ENCODE data around the gene HIPK2. TPM values are rescaled to one million over a fixed set of nuclear protein-coding genes. Genes with fewer than 3 reads are reported as not detected.
"Not testable (repeated sequence)": the region's sequence is repeated elsewhere in the genome, so short reads cannot be mapped to it uniquely, and the experiment has no call there.

HIPK2 gene
- total RNA-seq, 1 experiment from 2014 or later = 8.3 TPM

DNA sequence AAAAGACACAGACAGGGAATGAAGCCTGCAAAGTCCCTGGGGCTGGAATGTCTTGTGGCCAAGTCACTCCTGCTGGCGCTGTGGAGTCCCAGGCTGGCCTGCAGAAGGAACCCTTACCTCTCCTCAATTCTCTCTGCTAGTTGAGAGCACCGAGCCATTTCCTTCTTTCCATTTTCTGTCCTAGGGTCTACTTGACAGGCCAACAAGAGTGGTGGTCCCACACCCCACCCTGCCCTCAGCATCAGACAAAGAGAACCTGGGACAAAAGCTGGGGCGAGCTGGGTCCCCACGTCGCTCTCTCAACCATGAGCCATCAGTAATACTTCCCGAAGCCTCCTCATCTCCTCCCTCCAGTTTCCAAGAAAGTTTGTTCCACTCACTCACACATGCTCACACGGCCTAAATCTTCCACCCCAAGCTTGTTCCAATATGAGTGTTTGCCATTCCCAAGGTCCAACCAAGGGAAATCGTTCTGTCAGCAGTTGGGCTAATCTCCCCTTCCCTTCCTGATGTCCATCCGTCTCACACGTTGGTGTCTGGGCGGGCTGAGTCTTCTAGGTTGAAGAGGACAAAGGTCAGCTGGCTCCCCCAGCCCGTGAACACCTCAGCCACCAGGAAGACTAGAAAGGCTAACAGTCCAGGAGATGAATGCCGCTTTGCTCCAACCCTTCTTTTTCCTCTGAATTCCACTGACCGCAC is 210.0 kb downstream of the HIPK2 start:
- no peak for DNase-seq (ENCODE audit: low read depth)

DNA sequence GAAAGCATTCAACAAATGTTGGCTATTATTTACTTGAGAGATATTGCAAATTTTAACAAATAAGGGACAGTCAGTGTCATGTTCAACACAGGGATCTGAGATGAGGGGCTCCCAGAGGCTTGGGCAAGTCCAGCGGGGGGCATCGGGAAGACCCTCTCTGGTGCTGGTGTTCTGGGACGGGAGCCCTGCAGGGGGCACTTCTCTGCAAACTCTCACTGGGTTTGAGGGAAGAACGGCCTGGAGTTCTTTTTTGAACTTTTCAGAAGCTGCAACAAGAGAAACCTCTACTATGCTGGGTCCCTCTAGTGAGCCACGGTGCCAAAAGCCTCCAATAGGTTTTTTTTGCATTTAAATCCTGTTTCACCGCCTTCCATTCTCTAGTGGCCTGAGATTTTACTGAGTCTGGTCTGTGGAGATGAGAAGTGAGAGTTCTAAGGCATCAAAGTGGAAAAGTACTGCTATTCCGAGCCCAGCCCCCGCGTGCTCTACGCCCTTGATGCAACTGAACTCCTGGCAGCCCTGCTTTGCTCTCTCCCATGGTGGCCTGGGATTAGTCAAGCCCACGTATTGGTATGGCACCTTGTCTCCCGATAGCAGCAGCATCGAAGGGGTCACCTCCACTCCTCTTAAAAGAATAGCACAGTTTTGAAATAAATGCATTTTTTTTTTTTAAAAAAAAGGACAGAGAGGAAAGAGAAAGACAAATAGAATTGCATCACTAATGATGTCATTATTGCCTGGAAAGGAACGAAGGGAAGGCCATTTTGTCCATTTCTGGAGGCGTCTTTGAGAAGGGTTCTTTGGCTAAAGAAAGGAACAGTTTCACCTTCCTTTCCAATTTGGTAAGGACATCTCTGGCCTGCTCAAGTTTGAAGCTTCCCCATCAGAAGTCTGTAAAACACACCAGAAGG is 210.8 kb downstream of the HIPK2 start:
- no peak for DNase-seq (ENCODE audit: low read depth)

DNA sequence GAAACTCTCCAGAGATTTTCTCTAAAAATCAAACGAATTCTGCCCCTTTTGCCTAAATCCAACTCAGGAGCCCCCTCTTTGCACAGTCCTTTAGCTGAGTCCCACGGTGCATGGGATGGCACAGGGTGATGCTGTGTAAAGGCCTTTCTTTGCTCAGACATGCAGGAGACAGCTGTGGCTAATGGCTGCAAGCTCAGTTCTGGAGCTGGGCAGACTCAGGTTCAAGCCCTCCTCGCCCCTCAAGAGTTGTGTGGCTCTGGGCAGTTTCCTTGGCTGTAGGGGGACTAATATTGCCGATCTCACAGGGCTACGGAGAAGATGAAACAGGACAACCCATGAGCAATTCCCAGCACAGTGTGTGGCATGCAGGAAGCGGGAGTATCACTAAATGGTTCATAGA is 211.7 kb downstream of the HIPK2 start:
- no peak for DNase-seq (ENCODE audit: low read depth)

DNA sequence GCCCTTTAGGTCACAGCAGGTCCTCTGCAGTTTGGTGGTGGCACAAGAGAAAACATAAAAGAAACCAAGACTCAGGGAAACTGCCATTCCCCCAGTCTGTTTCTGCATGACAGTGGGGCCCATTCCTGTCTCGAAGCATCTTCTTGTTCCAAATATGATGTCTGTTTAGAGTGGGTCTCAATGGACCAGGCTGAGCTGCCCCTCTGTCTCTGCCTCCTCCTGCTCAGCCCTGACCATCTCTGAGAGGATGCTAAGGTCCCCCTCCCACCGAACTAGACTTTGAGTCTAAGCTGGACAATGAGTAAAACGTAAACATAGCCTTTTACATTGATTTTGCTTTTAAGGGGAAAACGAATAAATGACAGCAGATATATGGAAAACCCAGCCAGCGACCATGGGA is 213.9 kb downstream of the HIPK2 start:
- no peak for DNase-seq (ENCODE audit: low read depth)

DNA sequence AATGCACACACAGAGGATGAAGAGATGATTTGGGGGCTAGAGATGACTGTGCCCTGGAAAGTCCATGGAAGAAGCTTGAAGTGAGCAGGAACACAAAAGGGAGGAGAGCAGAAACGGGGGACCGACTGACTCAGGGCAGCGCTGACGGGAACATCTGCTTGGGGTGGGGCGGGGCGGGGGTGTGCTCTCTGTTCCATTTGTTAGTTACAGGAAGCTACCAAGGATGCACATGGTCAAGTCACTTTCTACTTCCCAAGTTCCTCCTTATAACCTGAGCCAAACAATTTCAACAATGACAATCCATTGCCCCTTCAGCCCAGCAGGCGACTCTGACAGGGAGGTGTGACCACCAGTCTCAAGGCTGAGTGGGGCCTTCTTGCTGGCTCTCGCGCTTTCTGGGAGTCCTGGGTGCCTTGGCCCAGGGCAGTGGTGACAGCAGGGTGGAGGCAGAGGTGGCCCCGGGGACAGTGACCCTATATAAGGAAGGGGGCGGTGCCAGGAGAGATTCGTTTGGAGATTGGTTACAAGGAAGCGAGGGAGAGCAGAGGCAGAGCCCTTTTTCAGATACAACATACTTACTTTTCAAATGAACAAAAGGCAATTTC is 214.7 kb downstream of the HIPK2 start:
- DNase-seq (ENCODE audit: low read depth) = no peak

DNA sequence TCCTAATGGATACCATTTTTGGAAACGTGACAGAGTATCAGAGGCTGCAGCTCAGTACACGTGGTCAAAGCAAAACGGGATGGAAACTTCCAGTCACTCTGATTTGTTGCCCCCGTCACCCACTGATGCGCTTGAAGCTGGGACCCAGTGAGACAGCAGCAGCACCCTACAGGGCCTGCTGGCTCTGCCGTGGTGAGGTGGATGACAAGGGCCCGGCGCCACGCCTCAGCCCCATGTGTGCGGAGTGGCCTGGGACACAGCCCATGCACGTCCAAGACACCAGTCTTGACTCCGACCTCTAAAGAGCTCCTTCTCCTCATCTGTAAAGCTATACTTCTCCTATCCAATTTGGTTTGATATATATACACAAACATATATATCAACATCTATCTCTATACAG is 215.3 kb downstream of the HIPK2 start:
- no peak for DNase-seq (ENCODE audit: low read depth)

DNA sequence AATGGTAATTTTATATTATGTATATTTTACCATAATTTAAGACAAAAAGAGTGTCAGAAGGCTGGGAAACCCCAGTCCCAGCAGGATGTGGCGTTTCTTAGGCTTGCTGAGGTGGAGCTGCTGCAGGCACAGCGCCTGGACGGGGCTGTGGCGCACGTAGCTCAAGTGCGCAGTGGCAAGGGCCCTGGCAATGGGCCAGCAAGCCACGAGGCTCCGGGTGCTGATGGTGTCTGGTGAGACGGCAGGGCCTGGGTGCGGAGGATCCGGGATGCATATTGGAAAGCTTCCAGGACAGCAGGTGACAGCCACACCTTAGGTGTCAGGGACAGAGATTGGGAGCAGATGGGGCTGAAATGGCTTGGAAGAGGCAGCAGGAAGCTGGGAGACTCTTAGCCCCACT is 217.1 kb downstream of the HIPK2 start:
- no peak for DNase-seq (ENCODE audit: low read depth)

DNA sequence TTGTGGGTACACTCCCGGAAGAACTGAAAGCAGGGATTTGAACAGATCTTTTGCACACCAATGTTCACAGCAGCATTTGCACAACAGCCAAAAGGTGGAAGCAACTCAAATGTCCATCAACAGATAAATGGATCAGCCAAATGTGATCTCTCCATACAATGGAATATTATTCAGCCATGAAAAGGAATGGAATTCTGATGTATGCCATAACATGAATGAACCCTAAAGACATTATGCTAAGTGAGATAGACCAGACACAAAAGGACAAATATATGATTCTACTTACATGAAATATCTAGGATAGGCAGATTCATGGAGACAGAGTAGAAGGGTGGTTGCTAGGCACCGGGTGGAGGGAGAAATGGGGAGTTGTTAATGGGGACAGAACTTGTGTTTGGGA is 217.6 kb downstream of the HIPK2 start:
- no peak for DNase-seq (ENCODE audit: low read depth)

DNA sequence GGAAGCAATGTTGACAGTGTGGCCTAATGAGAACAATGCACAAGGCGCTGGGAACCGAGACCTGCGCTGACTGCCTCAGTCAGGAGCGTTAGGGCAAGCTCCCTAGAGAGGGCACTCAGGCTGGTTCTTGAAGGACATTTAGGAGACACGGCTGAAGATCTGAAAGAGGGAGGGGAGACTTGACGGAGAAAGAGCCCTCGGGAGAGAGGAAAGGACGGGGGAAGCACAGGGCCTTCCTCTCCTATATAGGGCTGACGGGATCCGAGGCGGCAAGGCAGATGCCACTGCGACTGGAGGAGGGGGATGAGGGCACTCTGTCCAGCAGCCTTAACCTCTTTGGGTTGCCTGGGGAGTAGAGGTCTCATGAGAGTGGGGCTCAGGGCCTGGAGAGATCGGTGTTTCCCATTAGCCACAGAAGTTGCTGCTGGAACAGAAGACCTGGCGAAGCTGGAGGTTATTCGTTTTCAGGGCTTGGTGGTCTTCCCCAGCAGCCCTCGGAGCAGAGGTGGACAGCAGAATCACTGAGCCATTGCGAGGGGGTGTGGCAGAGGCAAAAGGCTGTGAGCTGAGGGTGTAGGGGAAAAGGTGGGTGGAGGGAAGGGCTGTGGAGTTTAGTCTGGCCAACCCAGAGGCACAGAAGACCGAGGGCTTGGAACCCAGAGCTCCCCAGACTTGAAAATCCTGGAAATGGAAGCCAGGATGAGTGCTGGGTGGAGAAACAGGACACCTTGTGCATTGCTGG is 218.3 kb downstream of the HIPK2 start:
- no peak for DNase-seq (ENCODE audit: low read depth)

DNA sequence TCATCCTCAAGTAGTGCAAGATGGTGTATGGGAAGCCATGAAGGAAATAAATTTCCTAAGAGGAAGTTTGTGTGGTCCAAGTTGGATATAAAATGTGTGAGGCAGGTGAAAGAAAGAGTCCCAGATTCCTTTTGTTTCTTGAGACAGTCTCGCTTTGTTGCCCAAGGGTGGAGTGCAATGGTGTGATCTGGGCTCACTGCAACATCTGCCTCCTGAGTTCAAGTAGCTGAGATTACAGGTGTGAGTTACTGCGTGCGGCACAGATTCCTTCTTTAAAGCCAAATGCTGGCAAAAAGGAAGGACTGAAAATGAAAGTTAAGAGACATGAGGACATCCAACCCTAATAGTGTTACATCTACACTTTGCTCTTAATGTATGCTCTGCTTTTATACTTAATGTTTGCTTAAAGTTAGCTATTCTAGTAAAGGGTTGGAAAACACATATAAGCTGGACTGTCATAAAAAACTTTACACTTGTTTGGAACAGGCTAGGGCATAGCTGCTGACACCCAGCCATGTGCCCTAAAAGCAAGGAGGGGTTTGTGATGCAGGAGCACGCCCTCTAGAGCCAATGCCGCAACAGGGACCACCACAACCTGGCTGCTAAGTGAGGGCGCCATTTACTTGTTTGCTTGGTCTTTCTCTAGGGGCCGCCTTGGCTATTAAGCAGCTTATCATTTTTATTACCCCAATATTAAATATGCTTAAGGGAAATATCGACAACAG is 219.8 kb downstream of the HIPK2 start:
- DNase-seq (ENCODE audit: low read depth) = peak; percentile 10

DNA sequence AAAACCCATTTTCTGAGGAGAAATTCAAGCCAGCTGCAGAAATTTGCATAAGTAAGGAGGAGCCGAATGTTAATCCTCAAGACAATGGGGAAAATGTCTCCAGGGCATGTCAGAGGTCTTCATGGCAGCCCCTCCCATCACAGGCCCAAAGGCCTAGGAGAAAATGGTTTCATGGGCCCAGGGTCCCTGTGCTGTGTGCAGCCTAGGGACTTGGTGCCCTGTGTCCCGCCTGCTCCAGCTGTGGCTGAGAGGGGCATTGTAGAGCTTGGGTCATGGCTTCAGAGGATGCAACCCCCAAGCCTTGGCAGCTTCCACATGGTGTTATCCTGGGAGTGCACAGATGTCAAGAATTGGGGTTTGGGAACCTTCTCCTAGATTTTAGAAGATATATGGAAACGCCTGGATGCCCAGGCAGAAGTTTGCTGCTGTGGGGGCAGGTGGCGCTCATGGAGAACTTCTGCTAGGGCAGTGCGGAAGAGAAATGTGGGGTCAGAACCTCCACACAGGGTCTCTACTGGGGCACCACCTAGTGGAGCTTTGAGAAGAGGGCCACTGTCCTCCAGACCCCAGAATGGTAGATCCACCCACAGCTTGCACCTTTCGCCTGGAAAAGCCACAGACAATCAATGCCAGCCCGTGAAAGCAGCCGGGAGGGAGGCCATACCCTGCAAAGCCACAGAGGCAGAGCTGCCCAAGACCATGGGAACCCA is 223.7 kb downstream of the HIPK2 start:
- not testable (repeated sequence) for DNase-seq (ENCODE audit: low read depth)

DNA sequence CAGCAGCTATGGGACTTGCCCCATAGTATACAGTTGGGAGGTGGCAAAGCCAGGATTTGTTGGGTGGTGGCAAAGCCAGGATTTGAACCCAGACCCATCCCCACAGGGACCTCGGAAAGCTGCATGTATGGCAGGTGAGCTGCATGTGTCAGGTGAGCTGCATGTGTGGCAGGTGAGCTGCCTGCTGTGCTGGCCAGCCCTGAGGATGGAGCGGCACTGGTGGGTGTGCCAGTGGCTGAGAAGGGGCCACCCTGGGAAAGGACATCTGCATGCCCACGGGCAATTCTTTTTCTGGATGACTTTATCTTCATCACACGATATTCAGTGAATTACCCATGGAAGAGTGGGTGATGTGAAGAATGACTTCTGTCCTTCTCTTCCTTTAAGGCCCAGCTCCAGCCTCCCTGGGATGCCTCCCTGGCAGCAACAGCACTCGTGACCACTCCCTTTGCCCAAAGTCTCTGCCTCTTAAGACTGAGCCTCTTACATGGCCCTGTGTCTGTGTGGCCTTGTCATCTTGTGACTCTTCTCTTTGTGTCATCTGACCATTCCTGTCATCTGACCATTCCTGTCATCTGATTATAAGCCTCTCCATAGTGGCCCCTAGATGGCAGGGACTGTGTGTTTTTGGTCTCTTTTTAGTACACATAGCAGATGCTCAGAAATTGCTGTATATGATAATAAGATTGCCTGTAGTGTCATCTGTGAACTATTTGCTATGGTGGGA is 229.3 kb downstream of the HIPK2 start:
- no peak for DNase-seq (ENCODE audit: low read depth)

DNA sequence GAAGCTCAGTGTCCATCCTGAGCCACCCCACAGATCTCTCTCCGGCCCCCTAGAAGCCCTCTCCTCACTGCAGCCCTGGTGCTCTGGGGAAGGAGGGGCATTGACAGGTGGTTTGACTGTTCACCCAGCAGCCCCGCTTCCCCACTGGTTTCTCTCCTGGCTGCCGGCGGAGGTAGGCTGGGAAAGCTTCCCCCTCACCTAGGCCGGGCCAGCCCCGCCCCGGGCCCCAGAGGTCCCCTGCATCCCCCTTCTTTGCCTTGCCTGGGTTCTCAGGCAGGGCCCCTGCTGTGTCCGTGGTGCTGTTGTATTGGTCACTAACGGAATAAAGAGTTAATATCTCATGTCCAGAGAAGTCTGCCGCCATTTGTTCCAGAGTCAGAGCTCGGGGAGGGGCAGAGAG is 233.2 kb downstream of the HIPK2 start:
- DNase-seq (ENCODE audit: low read depth) = no peak

DNA sequence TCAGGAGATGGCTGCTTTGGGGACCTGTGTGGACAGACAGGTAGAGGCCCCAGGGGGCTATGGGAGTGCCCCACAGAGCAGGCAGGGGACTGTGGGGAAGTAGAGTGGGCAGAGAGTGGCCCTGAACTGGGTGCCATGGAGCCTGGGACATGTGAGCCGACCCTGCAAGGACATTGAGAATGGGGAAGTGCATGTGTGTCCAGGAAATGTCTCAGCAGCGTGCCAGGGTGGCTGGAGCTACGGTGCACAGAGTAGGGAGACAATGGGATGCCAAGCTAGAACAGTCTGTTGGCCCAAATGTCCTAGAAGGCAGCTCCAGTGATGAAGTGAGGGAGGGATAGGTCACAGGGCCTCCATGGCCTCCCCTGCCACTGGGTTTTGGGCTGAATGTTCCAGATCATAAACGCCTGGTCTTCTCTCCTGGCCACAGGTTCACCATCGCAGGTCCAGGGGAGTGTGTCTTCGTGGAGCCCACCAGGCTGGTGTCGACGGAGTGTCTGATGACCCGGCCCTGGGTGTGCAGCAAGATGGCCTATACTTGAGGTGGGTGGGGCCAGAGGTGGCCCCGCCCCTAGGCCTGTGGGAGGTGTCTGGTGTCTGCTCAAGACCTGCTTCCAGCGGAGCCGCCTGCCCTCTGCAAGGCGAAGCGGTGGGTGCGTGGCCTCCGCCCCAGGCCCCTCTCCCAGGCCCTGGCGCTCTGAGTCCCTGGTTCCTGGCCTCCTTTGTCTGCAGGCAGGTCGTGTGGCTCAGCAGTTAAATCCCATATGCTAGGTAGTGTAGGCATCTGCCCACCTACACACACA is 233.8 kb downstream of the HIPK2 start:
- no peak for DNase-seq (ENCODE audit: low read depth)

DNA sequence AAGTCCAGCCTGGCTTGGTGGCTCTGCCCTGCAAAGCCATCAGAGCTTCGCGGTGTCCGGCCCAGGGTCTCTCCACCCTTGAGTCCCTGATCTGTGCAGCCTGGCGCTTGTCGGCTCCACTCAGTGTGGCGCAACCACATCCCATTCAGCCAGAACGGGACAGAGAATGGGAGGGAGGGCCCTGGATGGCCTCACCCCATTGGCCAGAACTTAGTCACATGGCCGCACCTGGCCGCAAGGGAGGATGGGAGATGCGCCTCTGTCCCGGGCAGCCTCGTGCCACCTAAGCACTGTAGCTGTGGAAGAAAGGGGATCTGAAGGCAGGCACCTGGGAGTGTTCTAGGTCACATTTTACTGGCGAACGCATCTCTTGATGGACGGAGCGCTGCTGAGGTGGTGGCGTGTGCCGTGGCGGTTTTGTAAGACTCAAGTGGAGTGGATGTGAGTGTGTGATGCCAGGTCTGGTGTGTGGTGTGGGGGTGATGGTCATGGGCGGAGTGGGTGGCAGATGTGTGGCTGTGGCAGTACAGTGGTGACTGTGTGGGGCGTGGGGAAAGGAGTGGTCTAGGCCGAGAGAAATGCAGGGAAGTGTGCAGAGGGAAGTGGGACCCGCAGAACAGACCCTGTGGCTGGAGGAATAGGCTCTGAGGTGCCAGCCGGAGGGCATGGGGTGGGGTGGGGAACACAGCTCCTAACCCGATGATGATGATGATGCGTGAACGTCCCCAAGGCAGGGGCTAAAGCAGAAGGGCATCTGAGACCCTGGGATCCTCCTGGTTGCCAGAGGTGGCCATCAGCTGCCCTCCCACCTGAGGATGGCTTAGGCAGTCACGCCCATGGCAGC is 235.3 kb downstream of the HIPK2 start:
- DNase-seq (ENCODE audit: low read depth) = no peak

DNA sequence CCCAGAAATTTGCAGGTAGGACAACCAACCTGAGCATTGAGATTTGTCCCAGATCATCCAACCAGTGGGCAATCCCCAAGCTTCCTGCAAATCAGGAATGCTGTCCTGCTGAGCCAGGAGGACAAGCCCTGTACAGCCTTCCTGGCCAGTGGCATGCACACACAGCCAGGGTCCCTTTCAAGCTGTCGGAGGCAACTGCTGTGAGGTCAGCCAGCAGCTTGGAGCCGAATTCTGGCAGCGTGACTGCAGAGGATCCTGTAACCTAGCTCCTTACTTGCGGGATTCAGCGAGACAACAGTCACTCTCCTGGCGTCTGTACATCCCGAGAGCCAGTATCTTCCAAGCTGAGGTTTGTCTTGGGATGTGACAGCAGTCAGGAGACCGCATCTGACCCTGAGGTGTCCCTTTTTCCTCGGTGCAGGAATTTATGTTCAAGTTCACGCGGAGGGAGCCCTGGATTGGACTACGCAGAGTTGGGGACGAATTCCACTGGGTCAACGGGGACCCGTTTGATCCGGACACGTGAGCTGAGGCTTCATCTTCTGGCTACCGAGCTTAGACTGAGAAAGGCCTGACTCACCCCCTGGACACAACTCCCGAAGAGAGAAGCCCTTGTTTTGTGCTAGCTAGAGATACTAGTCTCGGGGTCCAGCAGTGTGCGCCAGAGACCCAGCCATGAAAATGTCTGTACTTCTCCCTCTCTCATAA is 236.0 kb downstream of the HIPK2 start:
- DNase-seq (ENCODE audit: low read depth) = no peak

DNA sequence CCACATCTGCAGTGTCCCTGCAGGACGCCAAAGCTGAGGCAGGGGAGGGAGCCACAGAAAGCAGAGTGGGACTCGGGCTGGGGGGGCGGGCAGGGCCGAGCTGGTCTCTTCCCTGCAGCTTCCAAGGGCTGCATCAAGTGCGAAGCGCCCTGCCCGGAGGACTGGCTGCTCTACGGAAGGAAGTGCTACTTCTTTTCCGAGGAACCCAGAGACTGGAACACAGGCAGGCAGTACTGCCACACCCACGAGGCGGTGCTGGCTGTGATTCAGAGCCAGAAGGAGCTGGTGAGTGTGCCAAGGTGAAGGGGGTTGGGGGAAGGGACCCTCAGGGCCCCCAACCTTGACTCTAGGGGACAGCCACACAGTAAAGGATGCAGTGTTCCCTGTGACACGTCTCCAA is 237.6 kb downstream of the HIPK2 start:
- DNase-seq (ENCODE audit: low read depth) = no peak

Data from RPMI7951 (cell line).